Adrenal gland (tissue), 5 donors: ENCODE results near the gene PREPL.

Source experiments
- POLR2A ChIP-seq, 2 donors: fragments of 450-650 bp; IDR thresholded peaks; one replicate each; pipeline ENCODE4 v1.6.1; 2017; ENCODE audit warnings: antibody characterized with exemption in 2 of 2, mild to moderate bottlenecking in 2 of 2, moderate library complexity in 1 of 2
- TF ChIP-seq, protein P1 (sequence below), 6 experiments: fragments of 450-650 bp in 4 of 6; fragments of 200-600 bp in 2 of 6; sonication (generic) in 1 of 6; IDR thresholded peaks; 1 replicate in 5 of 6; 2 replicates in 1 of 6; pipeline versions ENCODE4 v1.5.1 to v1.8.0; 2016 to 2021; ENCODE audit warnings: antibody characterized with exemption in 6 of 6, mild to moderate bottlenecking in 2 of 6, moderate library complexity in 1 of 6
- donor health status: DM: no; HTN: no; CAD: no.

GRCh38 chr2:44348400-44348799 is 12.9 kb downstream of the PREPL start:
- TF ChIP-seq, protein P1, sequence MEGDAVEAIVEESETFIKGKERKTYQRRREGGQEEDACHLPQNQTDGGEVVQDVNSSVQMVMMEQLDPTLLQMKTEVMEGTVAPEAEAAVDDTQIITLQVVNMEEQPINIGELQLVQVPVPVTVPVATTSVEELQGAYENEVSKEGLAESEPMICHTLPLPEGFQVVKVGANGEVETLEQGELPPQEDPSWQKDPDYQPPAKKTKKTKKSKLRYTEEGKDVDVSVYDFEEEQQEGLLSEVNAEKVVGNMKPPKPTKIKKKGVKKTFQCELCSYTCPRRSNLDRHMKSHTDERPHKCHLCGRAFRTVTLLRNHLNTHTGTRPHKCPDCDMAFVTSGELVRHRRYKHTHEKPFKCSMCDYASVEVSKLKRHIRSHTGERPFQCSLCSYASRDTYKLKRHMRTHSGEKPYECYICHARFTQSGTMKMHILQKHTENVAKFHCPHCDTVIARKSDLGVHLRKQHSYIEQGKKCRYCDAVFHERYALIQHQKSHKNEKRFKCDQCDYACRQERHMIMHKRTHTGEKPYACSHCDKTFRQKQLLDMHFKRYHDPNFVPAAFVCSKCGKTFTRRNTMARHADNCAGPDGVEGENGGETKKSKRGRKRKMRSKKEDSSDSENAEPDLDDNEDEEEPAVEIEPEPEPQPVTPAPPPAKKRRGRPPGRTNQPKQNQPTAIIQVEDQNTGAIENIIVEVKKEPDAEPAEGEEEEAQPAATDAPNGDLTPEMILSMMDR (IDR thresholded peaks at IDR 0.05): no peak
- TF ChIP-seq POLR2A (IDR thresholded peaks at IDR 0.05): no peak
